ENCODE measurements around the gene SH3GL3.

The SH3GL3 gene

GRCh38 chr15:83613714-83614113, 166.6 kb downstream of the SH3GL3 start:
- peak; percentile 1 for DNase-seq (ENCODE audit: low read depth)

DNA sequence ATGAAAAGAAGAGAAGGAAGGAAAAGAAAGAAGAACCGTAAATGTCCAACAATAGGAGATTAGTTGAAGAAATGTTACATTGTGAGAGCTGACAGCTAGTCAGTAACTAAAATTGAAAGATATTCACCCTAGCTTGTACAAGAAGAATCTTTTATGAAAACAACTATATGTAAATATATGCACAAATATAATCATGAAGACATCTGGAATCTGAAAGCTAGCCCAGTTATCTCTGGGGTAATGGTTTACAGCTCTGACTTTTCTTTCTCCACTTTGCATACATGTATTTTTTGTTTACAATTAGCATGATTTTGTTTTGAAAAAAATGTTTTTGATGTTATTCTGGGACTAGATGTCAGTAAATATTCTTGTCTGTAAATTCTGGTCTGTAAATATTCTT, 169.7 kb downstream of the SH3GL3 start:
- DNase-seq (ENCODE audit: low read depth), result no peak

GRCh38 chr15:83626171-83626802, 179.1 kb downstream of the SH3GL3 start:
- no peak for DNase-seq (ENCODE audit: low read depth)

DNA sequence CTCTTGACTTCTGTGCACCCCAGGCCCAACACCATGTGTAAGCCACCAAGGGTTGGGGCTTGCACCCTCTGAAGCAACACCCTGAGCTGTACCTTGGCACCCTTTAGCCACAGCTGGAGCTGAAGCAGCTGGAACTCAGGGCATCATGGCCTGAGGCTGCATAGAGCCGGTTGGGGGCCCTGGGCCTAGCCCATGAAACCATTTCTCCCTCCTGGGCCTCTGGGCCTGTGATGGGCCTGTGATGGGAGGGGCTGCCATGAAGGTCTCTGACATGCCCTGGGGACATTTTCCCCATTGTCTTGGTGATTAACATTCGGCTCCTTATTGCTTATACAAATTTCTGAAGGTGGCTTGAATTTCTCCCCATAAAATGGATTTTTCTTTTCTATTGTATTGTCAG, 184.4 kb downstream of the SH3GL3 start:
- DNase-seq (ENCODE audit: low read depth), result no peak

DNA sequence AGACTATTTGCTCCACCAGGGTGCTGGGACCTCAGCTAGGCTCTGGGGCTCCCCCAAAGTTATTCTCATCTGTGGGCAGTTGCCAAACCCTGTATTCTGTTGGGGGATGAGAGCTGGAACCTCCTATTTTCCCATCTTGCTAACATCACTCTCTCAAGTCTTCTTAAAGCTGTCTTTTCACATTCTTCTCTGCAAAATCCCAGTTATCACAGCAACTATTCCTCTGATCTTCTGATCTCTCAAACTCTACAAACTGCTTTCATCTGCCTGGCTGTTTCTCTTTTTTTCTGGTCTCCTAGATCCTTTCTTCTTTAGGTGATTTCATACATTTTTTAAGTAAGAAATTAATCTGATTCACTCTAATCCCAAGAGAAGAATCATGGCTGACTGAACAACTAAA, 196.1 kb downstream of the SH3GL3 start:
- DNase-seq (ENCODE audit: low read depth), result no peak

DNA sequence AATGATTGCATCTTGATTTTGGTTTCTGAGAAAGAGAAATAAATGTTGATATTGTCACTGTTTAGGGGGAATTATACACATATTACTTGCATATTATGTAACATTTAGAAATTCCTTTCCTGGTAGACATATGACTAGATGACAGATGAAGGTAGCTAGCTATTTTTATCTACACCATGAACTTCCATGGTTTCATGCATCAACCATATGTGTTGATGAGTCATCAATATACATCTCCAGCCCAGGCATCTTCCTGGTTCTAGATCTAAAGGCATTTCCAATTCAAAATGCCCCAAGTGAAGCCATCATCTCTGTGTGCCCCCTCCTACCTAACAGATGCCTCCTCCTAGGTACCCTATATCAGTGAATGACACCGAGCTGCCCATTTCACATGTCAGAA, 197.3 kb downstream of the SH3GL3 start:
- DNase-seq (ENCODE audit: low read depth), result no peak

- no peak for DNase-seq (ENCODE audit: low read depth)
These were observed 203.7 kb downstream of the SH3GL3 start for GRCh38 chr15:83650831-83651230.

DNA sequence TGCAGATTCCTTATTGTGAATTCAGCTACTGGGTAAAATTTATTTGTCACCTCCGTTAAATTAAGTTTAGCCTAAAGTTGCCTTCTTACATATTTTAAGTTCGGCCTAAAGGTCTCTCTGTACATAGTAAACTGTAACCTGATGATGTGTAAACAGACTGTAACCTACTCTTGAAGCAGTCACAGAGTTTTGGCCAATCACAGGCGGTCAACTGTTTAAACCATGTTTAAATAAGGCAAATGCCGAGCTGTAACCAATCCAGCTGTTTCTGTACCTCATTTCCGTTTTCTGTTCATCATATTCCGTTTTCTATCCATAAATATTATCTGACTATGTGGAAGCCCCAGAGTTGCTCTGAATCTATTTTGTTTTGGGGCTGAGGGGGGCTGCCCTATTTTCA, 204.4 kb downstream of the SH3GL3 start:
- no peak for DNase-seq (ENCODE audit: low read depth)

- DNase-seq (ENCODE audit: low read depth), result no peak
These were observed 205.6 kb downstream of the SH3GL3 start for GRCh38 chr15:83652626-83653204.

- no peak for DNase-seq (ENCODE audit: low read depth)
These were observed 206.1 kb downstream of the SH3GL3 start for GRCh38 chr15:83653288-83653638.

DNA sequence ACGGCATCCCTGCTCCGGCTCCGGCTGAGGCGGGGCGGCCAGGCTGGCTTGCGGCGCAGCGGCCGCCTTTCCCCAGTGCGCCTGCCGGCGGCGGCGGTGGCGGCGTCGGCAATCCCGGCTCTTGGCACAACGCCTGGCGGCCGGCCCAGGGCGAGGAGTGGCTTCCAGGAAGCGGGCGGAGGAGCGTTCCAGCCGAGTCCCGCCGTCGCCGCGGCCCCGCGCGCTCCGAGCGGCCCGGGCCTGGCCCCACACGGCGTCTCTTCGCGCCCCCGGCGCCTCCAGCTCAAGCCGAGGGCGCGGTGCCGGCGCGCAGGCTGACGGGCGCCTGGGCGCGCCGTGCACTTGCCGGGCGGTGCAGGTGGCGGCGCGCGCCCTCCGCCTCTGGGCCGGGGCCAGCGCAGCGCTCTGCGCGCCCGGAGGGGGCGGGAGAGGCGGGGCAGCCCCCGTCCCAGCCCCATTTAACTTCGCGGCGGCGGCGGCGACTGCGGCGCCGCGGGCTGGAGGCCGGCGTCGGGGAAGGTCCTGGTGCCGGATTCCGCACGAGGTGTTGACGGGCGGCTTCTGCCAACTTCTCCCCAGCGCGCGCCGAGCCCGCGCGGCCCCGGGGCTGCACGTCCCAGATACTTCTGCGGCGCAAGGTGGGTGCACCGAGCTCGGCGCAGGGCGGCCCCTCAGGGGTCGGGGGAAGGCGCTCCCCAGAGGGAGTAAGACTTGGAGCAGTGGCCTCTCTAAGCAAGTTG, 206.7 kb downstream of the SH3GL3 start, which contains the start of gene ADAMTSL3:
Gene ADAMTSL3 (plus strand): TSS at position 485 of the 740 bp plus-strand sequence. CDS start 1,639 bp downstream, outside the sequence.
- DNase-seq (ENCODE audit: low read depth), result peak; percentile 21

GRCh38 chr15:83654379-83655236, 207.5 kb downstream of the SH3GL3 start:
- no peak for DNase-seq (ENCODE audit: low read depth)

DNA sequence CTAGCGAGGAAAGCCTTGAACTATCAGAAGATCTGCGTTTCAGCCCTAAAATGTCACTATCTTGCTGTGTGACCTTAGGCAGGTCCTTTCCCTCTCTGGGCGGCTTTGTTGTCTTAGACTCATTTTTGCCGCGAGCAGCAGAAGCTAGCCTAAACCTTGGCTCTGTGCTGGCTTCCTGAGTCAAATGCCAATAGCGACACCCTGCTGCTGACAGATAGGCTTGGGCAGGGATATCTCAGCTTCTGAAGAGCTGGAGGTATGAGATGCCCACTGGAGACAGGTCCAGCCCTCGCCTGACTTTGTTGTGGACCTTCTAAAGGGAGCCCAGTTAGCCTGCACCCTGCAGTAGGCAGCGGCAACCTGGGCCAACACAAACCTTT, 208.1 kb downstream of the SH3GL3 start:
- DNase-seq (ENCODE audit: low read depth), result no peak

- DNase-seq (ENCODE audit: low read depth), result no peak
These were observed 209.1 kb downstream of the SH3GL3 start for GRCh38 chr15:83656192-83656591.

- no peak for DNase-seq (ENCODE audit: low read depth)
These were observed 209.9 kb downstream of the SH3GL3 start for GRCh38 chr15:83656943-83657528.

GRCh38 chr15:83657549-83657948, 210.4 kb downstream of the SH3GL3 start:
- no peak for DNase-seq (ENCODE audit: low read depth)

DNA sequence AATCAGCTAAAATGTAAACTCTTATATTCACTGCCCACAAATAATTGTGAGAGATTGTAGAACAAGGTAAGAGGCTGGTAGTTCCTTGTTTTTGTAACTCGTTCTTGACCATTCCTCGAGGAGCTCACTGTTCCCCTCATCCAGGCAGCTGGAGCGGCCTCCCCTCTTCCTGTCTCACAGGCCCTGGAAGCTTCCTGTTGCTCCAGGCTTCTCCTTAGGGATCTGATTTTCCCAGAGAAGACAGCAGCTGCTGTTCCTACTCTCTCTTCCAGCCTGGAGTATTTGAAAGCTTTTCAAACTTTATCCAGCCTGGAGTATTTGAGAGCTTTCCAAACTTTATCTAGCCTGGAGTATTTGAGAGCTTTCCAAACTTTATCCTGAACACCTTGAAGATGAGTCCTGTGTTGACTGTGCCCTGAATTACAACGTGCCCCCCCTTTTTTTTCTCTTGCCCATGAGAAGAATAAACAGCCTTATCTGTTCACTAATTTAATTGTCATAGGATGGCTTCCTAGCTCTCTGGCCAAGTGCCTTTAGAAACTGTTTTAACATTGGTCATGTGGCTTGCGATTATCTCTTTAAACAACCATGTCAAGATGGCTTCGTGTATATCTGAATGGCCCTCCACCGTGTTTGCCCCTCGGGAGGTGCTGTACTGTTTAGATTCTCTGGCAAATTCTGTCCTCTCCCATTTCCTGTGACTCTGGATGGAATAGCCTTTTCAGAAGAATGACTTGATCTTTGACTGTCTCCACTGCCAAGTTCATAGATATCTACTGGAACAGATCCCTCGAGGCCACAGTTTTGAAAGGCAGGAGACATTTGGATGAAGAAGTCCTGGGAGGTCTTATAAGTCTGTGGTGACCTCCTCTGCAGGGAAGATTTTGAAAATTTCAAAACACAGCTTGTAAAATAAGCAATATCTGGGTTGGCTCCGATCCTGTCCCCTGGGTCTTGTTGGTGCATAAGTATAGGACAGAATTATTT, 211.6 kb downstream of the SH3GL3 start:
- no peak for DNase-seq (ENCODE audit: low read depth)

DNA sequence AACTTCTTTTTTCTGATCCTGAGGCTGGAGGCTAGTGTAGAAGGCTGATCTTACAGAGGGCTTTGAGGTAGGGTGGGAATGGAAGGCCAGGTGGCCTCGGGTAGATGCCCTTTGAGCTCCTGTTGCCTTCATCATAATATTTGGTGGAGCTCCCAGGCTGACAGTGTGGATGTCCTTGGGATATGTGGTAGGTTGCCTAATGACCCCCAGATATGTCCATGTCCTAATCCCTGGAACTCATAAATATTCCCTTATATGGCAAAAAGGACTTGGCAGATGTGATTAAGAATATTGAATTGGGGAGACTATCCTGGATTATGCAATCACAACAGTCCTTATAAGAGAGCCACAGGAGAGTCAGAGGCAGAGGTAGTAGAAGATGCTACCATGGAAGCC, 212.3 kb downstream of the SH3GL3 start:
- DNase-seq (ENCODE audit: low read depth), result no peak

GRCh38 chr15:83665480-83665879, 218.3 kb downstream of the SH3GL3 start:
- no peak for DNase-seq (ENCODE audit: low read depth)

Measured in EH (cell line).